HG03159 (cell line): Measurements from ENCODE around the gene GH1.

Source experiments
- ATAC-seq: cut with Tn5 transposase; IDR thresholded peaks from one replicate; pipeline ENCODE4 v1.9.1; 2021; ENCODE audit warnings: mild to moderate bottlenecking, moderate library complexity; ENCODE audit not compliant: unreplicated experiment

Gene GH1

GRCh38 chr17:63945784-63946439, 27.3 kb upstream of the GH1 start:
- ATAC-seq: peak; percentile 48

- ATAC-seq: no peak
Measured at GRCh38 chr17:63944736-63945499, 26.3 kb upstream of the GH1 start.

- ATAC-seq: no peak
Measured at GRCh38 chr17:63943745-63944144, 25.1 kb upstream of the GH1 start.

GRCh38 chr17:63942309-63942985, 23.8 kb upstream of the GH1 start:
- ATAC-seq: no peak

- no peak for ATAC-seq
Measured at GRCh38 chr17:63941751-63942150, 23.1 kb upstream of the GH1 start.

GRCh38 chr17:63941162-63941561, 22.5 kb upstream of the GH1 start:
- no peak for ATAC-seq

GRCh38 chr17:63940584-63940983, 21.9 kb upstream of the GH1 start:
- ATAC-seq: no peak

- ATAC-seq: no peak
Measured at GRCh38 chr17:63939884-63940283, 21.2 kb upstream of the GH1 start.

GRCh38 chr17:63939401-63939800, 20.8 kb upstream of the GH1 start:
- no peak for ATAC-seq

GRCh38 chr17:63937920-63938319, 19.3 kb upstream of the GH1 start:
- ATAC-seq: no peak

- ATAC-seq: no peak
Measured at GRCh38 chr17:63937319-63937718, 18.7 kb upstream of the GH1 start.

- ATAC-seq: no peak
Measured at GRCh38 chr17:63934183-63935112, 15.8 kb upstream of the GH1 start.

GRCh38 chr17:63933598-63933997, 15.0 kb upstream of the GH1 start:
- no peak for ATAC-seq

GRCh38 chr17:63932721-63933120, 14.1 kb upstream of the GH1 start:
- no peak for ATAC-seq

GRCh38 chr17:63931981-63932561, 13.4 kb upstream of the GH1 start, which contains the start of gene CD79B:
TSS of gene CD79B (minus strand) at chr17:63932331. CDS start at chr17:63932261, 70 bp downstream.
- peak; percentile 79 for ATAC-seq

GRCh38 chr17:63930951-63931575, 12.4 kb upstream of the GH1 start:
- no peak for ATAC-seq

- ATAC-seq: no peak
Measured at GRCh38 chr17:63929860-63930766, 11.5 kb upstream of the GH1 start.

- no peak for ATAC-seq
Measured at GRCh38 chr17:63928966-63929695, 10.5 kb upstream of the GH1 start.
